HG02678 (cell line): ENCODE data around the gene POLR2B.
"Not testable (repeated sequence)": the region's sequence is repeated elsewhere in the genome, so short reads cannot be mapped to it uniquely, and the experiment has no call there.

Experiments used
- ATAC-seq: cut with Tn5 transposase; IDR thresholded peaks from one replicate; pipeline ENCODE4 v1.9.1; 2021; ENCODE audit warnings: mild to moderate bottlenecking, moderate library complexity; ENCODE audit not compliant: unreplicated experiment

The POLR2B gene

GRCh38 chr4:56978750-56979303 is at the start of gene POLR2B:
POLR2B (plus strand) TSS chr4:56978896; CDS start chr4:56978986, 90 bp downstream.
- peak; percentile 53 for ATAC-seq

DNA sequence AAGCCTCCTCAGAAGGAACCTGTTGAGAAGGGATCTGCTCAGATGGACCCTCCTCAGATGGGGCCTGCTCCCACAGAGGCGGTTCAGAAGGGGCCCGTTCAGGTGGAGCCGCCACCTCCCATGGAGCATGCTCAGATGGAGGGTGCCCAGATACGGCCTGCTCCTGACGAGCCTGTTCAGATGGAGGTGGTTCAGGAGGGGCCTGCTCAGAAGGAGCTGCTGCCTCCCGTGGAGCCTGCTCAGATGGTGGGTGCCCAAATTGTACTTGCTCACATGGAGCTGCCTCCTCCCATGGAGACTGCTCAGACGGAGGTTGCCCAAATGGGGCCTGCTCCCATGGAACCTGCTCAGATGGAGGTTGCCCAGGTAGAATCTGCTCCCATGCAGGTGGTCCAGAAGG is 48.1 kb upstream of the POLR2B start:
- ATAC-seq, result no peak

DNA sequence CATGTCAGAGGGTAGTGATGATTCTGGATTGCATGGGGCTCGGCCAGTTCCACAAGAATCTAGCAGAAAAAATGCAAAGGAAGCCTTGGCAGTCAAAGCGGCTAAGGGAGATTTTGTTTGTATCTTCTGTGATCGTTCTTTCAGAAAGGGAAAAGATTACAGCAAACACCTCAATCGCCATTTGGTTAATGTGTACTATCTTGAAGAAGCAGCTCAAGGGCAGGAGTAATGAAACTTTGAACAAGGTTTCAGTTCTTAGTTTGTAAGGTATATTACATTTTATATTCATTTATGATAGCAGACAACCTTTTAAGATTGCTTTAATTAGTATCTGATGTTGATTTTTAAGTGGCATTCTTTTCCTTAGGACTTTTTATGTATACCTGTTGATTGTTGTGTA is 46.8 kb upstream of the POLR2B start:
- ATAC-seq, result no peak

DNA sequence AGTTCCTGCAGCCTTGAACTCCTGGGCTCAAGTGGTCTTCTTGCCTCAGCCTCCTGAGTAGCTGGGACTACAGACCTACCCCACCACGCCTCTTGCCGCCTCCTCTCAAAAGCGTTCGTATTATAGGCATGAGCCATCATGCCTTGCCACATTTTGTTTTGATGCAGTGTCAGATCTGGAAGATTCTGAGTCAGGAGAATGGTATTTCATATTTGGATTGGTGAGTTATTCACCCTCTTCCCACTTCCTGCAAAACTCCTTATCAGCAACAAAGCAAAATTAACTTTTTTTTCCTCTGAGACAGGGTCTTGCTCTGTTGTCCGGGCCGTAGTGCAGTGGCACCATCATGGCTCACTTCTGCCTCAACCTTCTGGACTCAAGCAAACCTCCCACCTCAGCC is 41.4 kb upstream of the POLR2B start:
- no peak for ATAC-seq

- ATAC-seq, result not testable (repeated sequence)
Observed at GRCh38 chr4:56939826-56940225, 38.9 kb upstream of the POLR2B start.

- ATAC-seq, result no peak
Observed at GRCh38 chr4:56940403-56940802, 38.3 kb upstream of the POLR2B start.

DNA sequence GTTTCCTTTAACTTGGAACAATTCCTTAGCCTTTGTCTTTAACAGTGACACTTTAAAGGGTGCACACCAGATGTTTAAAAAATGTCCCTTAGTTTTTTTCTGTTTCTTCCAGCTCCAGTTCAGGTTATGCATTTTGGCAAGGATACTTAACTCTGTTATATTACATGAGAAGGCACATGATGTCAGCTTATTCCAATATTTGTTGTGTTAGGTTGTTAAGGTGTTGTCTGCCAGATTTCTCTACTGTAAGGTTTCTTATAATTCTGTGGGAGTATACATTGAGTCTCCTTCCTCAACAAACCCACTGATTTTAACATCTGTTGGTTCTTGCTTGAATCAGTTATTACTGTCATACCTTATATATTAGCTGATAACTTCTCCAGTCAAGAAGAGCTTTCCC is 37.7 kb upstream of the POLR2B start:
- ATAC-seq, result no peak

- ATAC-seq, result no peak
Observed at GRCh38 chr4:56941403-56941802, 37.3 kb upstream of the POLR2B start.

GRCh38 chr4:56953680-56954520 is 24.8 kb upstream of the POLR2B start:
- ATAC-seq, result no peak

- no peak for ATAC-seq
Observed at GRCh38 chr4:56958111-56958517, 20.6 kb upstream of the POLR2B start.

DNA sequence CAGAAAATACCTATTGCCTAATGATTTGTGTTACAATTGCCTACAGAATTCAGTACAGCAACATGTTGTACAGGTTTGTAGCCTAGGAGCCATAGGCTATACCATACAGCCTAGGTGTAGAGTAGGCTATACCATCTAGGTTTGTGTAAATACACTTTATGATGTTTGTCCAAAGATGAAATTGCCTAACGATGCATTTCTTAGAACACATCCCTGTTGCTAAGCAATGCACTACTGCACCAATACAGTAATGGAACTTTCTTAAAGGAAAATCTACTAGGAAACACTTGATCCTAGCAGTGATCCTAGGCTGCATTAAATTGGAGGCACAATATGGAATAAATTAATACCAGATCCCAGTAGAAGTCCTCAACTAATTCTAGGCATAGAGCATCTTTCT is 19.6 kb upstream of the POLR2B start:
- no peak for ATAC-seq

DNA sequence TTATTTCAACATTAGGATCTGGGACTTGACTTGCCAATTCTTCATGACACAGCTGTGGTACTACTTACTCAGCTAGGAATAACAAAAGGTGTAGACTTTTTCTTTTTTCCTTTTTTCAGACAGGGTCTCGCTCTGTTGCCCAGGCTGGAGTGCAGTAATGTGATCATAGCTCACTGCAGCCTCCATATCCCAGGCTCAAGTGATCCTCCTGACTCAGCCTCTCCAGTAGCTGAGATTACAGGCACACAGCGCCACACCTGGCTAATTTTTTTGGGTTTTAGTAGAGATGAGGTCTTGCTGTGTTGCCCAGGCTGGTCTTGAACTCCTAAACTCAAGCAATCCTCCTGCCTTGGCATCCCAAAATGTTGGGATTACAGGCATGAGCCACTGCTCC is 17.6 kb upstream of the POLR2B start:
- no peak for ATAC-seq

DNA sequence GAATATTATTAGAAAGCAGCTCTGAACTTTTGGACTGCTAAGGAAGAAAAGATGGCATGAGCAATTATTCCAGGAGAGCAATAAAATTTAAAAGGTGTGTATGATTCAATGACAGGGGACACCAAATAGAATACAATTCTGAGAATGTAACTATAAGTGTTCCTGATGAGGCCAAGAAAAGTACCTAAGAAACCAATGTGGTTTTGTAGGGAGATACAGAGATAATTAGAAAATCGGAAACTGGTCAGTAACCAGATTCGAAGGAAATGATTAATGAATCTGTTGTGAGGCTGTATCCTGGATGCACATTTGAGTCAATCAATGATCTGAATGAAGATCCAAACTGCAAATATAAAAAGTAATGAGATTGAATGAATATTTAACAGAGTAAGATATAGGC is 7.3 kb upstream of the POLR2B start:
- ATAC-seq, result no peak

- no peak for ATAC-seq
Observed at GRCh38 chr4:56972389-56972788, 6.3 kb upstream of the POLR2B start.

DNA sequence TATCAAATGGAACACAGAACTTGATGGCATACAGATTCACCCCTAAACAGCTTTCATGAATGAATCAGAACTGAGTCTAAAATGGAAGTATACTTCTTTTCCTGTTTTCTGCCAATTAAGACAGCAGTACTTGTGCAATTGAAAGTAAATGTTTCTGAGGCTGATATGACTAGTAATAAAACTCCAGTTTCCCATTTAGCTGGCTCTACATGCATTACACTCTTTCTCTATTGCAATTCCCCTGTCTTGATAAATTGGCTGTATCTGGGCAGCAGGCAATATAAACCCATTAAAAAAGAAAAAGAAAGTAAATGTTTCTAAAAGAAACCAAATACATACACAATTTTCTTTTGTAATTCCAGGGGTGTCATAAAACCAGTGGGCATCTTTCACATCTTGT is 5.9 kb upstream of the POLR2B start:
- no peak for ATAC-seq

DNA sequence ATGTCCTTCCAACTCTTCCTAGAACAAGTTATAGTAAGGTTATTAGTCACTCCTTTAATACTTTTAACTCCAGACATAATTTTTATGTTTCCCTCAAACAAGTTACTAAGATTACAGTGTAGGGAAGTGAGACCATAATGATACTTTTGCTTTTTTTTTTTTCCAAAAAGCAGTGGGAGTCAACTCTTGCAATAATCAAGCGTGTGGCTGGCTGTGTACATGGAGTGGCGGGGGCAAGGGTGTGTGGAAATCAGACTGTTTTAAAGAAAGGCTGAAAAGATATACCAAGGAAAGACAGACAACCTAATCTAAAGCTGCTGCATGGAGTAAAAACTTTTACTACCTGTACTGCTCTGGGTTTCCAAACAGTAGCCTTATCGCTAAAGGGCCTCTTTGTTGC is 5.4 kb upstream of the POLR2B start:
- no peak for ATAC-seq

DNA sequence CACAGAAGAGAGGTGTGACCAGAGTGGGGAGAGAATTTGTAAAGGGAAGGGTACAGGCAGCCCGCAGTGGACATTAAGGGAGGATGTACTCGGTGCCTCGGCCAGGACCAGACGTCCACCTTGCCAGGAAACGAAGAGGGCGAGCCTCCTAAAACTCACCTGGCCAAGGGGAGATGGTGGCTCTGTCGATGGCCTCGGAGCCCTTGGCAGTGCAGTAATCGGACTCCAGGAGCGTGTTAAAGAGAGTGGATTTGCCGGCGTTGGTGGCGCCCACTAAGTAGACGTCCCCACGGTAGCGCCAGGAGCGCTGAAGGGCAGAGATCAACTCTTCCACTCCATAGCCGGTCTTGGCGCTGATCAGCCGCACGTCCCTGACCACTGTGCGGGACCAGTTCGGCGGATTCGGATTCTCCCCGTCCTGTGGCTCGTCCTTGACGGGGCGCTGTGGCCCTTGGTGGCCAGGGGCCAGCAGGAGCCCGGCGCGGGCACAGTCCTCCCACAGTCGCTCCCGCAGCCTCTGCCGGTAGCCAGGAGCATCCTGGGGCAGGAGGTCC is 2.3 kb upstream of the POLR2B start:
- no peak for ATAC-seq

DNA sequence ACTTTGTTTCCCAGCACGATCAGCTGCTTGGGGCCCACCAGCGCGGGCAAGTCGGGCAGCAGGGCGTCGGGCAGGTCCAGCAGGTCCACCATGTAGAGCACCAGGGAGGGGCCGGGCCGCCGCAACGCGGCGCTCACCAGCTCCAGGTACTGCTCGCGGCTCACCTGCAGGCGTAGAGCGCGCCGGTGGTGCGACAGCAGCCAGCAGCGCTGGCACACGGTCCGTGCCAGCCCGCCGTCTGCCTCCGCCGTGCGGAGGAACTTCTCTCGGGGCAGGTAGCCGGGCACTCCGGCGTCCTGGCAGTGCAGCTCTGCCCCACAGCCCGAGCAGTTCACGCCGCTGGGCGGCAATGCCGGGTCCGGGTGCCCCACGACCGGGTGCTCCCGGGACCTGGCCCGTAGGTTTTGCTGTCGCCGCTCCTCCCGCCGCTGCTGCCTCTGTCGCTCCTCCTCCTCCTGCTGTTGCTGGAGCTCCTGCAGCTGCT is 1.8 kb upstream of the POLR2B start:
- ATAC-seq, result peak; percentile 25

DNA sequence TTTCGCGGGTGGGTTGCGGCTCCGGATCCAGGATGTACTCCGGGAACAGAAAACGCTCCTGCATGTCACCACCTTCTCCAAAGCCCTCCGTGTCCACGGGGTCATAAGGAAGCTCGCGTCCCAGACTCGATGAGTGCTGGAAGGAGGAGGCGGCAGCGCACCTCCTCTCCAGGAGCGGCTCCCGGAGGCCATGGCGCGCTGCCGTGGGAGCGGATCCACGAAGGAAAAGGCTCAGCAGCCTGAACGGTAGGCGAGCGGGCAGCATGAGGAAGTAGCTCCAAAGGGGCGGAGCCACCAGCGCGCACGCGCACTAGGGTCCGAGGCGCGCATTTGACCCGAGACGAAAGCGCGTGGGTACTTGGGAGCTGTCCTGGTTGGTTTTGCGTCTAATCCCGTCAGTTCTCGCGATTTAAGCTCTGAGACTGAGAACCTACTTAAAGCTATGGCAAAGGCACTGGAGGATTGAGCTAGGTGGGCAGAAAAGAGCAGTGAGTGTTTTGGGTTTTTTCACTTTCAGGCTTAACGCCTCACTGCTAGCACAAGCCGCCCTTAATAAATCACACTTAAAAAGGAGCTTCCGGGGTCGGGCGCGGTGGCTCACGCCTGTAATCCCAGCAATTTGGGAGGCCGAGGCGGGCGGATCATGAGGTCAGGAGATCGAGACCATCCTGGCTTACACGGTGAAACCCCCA is 1.2 kb upstream of the POLR2B start, which contains the start of gene NOA1:
Gene NOA1 (minus strand): TSS at position 286 of the 692 bp plus-strand sequence. CDS start 21 bp downstream, at position 265.
- peak; percentile 84 for ATAC-seq

DNA sequence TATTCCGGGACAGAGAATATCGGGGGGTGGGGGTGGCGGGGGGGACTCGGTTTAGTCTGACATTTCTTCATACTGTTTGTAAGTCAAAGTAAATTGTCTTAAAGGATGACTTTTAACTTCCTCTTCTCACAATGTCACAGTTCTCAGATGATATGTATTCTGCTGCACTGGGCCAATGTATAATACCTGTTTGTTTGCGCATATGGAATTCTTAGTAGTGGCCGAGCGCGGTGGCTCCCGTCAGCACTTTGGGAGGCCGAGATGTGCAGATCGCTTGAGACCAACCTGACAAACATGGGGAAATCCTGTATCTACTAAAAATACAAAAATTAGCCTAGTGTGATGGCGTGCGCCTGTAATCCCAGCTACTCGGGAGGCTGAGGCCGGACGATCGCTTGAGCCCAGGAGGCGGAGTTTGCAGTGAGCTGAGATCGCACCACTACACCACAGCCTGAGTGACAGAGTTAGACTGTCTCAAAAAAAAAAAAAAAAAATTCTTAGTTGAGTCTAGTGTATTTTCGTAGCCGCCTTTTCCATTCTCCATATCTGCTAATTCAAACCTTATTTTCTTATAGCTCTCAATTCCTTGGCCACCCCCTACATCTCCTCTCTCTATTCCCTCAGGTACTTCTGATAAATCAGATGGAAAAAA is 851 bp downstream of the POLR2B start:
- no peak for ATAC-seq

DNA sequence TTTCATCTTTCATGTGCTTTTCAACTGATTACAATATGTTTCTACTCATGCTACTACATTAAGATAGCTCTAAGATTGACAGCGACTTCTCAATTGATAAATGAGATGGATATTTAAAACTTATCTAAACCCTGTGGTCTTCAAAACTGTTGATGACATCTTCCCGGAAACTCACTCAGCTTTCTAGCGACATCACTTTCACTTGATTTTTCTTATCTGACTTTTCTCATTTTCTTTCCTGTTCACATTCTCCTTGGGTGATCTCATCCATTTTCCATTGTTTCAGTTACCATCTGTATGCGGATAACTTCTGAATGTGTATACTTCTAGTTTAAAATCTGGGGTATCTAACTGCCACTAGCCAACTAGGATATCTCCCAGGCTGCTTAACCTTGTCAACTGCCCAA is 3.1 kb downstream of the POLR2B start:
- ATAC-seq, result no peak
